Neural cell (in vitro differentiated cells): ENCODE data around the gene SACS. TPM values are rescaled to one million over a fixed set of nuclear protein-coding genes. Genes with fewer than 3 reads are reported as not detected.

Experiments used
- H2AFZ ChIP-seq: fragments of 200-600, 300-800 bp; sonication (generic), shearing (Covaris generic); 2 replicates; pipeline ENCODE4 v1.6.0; 2014; ENCODE audit warnings: low read depth, mild to moderate bottlenecking, antibody characterized with exemption, low read length, moderate library complexity
- H3F3A ChIP-seq: fragments of 200-600 bp; shearing (Covaris generic); 2 replicates; pipeline ENCODE4 v1.6.1; 2016; ENCODE audit warnings: mild to moderate bottlenecking, moderate library complexity, mixed read lengths, antibody characterized with exemption, low read length; ENCODE audit not compliant: insufficient read depth, poor library complexity, severe bottlenecking
- H3K27ac ChIP-seq: fragments of 200-600, 300-800 bp; sonication (generic), shearing (Covaris generic); 2 replicates; pipeline ENCODE4 v1.5.1; 2014; ENCODE audit warnings: mild to moderate bottlenecking, low read length, moderate library complexity
- H3K27me3 ChIP-seq: fragments of 300-800, 200-600 bp; sonication (generic), shearing (Covaris generic); 2 replicates; pipeline ENCODE4 v1.6.0; 2014; ENCODE audit warnings: mild to moderate bottlenecking, low read depth, low read length, moderate library complexity; ENCODE audit not compliant: insufficient read depth
- H3K36me3 ChIP-seq: fragments of 300-800, 200-600 bp; sonication (generic), shearing (Covaris generic); 2 replicates; pipeline ENCODE4 v1.5.1; 2014; ENCODE audit warnings: mild to moderate bottlenecking, antibody characterized with exemption, low read length, moderate library complexity; ENCODE audit not compliant: insufficient read depth
- H3K4me2 ChIP-seq: fragments of 300-800, 200-600 bp; sonication (generic), shearing (Covaris generic); 2 replicates; pipeline ENCODE4 v1.6.0; 2014; ENCODE audit warnings: mild to moderate bottlenecking, low read length
- H3K4me3 ChIP-seq: fragments of 300-800, 200-600 bp; sonication (generic), shearing (Covaris generic); 2 replicates; pipeline ENCODE4 v1.5.1; 2014; ENCODE audit warnings: mild to moderate bottlenecking, low read length, moderate library complexity
- H3K79me2 ChIP-seq: fragments of 200-600 bp; shearing (Covaris generic); replicated peaks from 2 replicates; pipeline ENCODE4 v1.6.0; 2014; ENCODE audit warnings: mild to moderate bottlenecking, low read length, moderate library complexity; ENCODE audit not compliant: insufficient read depth
- H3K9ac ChIP-seq: fragments of 300-800, 200-600 bp; sonication (generic), shearing (Covaris generic); 2 replicates; pipeline ENCODE4 v1.6.1; 2016; ENCODE audit warnings: mild to moderate bottlenecking, low read length, mixed read lengths
- H3K9me2 ChIP-seq: fragments of 200-600 bp; shearing (Covaris generic); 2 replicates; pipeline ENCODE4 v1.6.1; 2016; ENCODE audit warnings: mild to moderate bottlenecking, low read length, mixed read lengths; ENCODE audit not compliant: insufficient read depth
- H3K9me3 ChIP-seq: fragments of 200-600, 300-800 bp; sonication (generic), shearing (Covaris generic); 2 replicates; pipeline ENCODE4 v1.6.1; 2016; ENCODE audit warnings: mild to moderate bottlenecking, mixed run types, low read length, moderate library complexity, mixed read lengths
- H4K20me1 ChIP-seq: fragments of 200-600 bp; shearing (Covaris generic); 2 replicates; pipeline ENCODE4 v1.6.1; 2016; ENCODE audit warnings: mild to moderate bottlenecking, mixed run types; ENCODE audit not compliant: insufficient read depth
- EP300 ChIP-seq: fragments of 450-650 bp; conservative IDR thresholded peaks from 2 replicates; pipeline ENCODE4 v1.6.1; 2014; ENCODE audit warnings: antibody characterized with exemption, mild to moderate bottlenecking, moderate library complexity; ENCODE audit not compliant: poor library complexity, severe bottlenecking
- EZH2 ChIP-seq: fragments of 200-600, 300-800 bp; shearing (Covaris generic), sonication (generic); IDR thresholded peaks from 2 replicates; pipeline ENCODE4 v1.6.1; 2014; ENCODE audit warnings: antibody characterized with exemption, low read length, borderline replicate concordance, mild to moderate bottlenecking; ENCODE audit not compliant: insufficient read depth, poor library complexity, severe bottlenecking
- MXI1 ChIP-seq: fragments of 450-650 bp; conservative IDR thresholded peaks from 2 replicates; pipeline ENCODE4 v1.6.1; 2014; ENCODE audit warnings: antibody characterized with exemption, mild to moderate bottlenecking; ENCODE audit not compliant: poor library complexity, severe bottlenecking
- POLR2AphosphoS5 ChIP-seq: IDR thresholded peaks from 2 replicates; pipeline ENCODE4 v1.6.1; 2012
- RAD21 ChIP-seq: fragments of 450-650 bp; conservative IDR thresholded peaks from 2 replicates; pipeline ENCODE4 v1.6.1; 2014; ENCODE audit warnings: antibody characterized with exemption, mild to moderate bottlenecking, moderate library complexity
- SMC3 ChIP-seq: fragments of 450-650 bp; conservative IDR thresholded peaks from 2 replicates; pipeline ENCODE4 v1.6.1; 2014; ENCODE audit warnings: antibody characterized with exemption, mild to moderate bottlenecking, moderate library complexity; ENCODE audit not compliant: poor library complexity
- TAF1 ChIP-seq: IDR thresholded peaks from 2 replicates; pipeline ENCODE4 v1.6.1; 2012; ENCODE audit warnings: low read depth
- polyA plus RNA-seq: library from polyadenylated mRNA; depleted of rRNA; stranded (reverse); fragments of >200 nt; gene quantifications from 2 replicates; pipeline ENCODE4 v1.2.3, GENCODE V29; 2014
- TF ChIP-seq, protein P1 (sequence below): IDR thresholded peaks from 2 replicates; pipeline ENCODE4 v1.6.1; 2012; ENCODE audit warnings: borderline replicate concordance
- TF ChIP-seq, protein P2 (sequence below): fragments of 450-650 bp; IDR thresholded peaks from 2 replicates; pipeline ENCODE4 v1.5.1; 2014; ENCODE audit warnings: antibody characterized with exemption, mild to moderate bottlenecking, moderate library complexity; ENCODE audit not compliant: poor library complexity, severe bottlenecking

The SACS gene
- polyA plus RNA-seq, 1 donor from 2014 or later, result 24.1 TPM

DNA sequence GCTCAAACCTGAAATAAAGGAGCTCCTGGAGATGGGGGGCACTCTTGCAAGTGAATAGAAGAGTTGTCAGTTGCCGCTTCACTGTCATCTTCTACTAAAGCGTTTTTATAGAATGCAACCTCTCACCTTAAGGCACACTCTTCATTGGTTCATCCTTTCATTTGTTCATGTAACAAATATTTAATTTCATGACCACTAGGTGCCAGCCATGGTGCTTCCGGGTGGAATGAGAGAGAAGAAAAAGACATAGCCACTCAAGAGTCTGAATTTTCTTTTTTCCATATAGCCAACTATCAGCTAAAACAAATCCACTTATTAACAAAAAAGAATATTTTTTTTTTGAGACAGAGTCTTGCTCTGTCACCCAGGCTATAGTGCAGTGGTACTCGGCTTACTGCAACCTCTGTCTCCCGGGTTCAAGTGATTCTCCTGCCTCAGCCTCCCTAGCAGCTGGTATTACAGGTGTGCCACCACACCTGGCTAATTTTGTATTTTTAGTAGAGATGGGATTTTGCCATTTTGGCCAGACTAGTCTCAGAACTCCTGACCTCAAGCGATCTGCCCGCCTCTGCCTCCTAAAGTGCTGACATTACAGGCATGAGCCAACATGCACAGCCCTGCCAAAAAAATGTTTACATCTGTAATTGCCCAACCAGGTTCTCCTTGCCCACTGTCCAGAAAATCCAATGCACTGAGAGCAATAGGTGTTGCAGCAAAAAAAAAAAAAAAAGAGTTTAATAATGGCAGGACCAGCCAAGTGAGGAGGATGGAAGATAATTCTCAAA is 22.1 kb upstream of the SACS start:
- H4K20me1 ChIP-seq, result no peaks in the 10 kb centered on the region
- no peaks in the 10 kb centered on the region for H3K9me3 ChIP-seq
- TF ChIP-seq POLR2AphosphoS5 (no peak), RAD21 (no peak), EP300 (no peak), TAF1 (no peak), SMC3 (no peak), EZH2 (no peak), MXI1 (no peak)
- TF ChIP-seq, protein P1, sequence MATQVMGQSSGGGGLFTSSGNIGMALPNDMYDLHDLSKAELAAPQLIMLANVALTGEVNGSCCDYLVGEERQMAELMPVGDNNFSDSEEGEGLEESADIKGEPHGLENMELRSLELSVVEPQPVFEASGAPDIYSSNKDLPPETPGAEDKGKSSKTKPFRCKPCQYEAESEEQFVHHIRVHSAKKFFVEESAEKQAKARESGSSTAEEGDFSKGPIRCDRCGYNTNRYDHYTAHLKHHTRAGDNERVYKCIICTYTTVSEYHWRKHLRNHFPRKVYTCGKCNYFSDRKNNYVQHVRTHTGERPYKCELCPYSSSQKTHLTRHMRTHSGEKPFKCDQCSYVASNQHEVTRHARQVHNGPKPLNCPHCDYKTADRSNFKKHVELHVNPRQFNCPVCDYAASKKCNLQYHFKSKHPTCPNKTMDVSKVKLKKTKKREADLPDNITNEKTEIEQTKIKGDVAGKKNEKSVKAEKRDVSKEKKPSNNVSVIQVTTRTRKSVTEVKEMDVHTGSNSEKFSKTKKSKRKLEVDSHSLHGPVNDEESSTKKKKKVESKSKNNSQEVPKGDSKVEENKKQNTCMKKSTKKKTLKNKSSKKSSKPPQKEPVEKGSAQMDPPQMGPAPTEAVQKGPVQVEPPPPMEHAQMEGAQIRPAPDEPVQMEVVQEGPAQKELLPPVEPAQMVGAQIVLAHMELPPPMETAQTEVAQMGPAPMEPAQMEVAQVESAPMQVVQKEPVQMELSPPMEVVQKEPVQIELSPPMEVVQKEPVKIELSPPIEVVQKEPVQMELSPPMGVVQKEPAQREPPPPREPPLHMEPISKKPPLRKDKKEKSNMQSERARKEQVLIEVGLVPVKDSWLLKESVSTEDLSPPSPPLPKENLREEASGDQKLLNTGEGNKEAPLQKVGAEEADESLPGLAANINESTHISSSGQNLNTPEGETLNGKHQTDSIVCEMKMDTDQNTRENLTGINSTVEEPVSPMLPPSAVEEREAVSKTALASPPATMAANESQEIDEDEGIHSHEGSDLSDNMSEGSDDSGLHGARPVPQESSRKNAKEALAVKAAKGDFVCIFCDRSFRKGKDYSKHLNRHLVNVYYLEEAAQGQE, result no peak
- TF ChIP-seq, protein P2, sequence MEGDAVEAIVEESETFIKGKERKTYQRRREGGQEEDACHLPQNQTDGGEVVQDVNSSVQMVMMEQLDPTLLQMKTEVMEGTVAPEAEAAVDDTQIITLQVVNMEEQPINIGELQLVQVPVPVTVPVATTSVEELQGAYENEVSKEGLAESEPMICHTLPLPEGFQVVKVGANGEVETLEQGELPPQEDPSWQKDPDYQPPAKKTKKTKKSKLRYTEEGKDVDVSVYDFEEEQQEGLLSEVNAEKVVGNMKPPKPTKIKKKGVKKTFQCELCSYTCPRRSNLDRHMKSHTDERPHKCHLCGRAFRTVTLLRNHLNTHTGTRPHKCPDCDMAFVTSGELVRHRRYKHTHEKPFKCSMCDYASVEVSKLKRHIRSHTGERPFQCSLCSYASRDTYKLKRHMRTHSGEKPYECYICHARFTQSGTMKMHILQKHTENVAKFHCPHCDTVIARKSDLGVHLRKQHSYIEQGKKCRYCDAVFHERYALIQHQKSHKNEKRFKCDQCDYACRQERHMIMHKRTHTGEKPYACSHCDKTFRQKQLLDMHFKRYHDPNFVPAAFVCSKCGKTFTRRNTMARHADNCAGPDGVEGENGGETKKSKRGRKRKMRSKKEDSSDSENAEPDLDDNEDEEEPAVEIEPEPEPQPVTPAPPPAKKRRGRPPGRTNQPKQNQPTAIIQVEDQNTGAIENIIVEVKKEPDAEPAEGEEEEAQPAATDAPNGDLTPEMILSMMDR, result no peak
- no peaks in the 10 kb centered on the region for H3F3A ChIP-seq
- no peaks in the 10 kb centered on the region for H3K79me2 ChIP-seq
- no peak overlapping the region for H3K4me3 ChIP-seq
- no peaks in the 10 kb centered on the region for H3K9me2 ChIP-seq
- no peaks in the 10 kb centered on the region for H3K27me3 ChIP-seq
- no peaks in the 10 kb centered on the region for H3K36me3 ChIP-seq
- H3K9ac ChIP-seq, result no peak overlapping the region
- no peak overlapping the region for H2AFZ ChIP-seq
- H3K4me2 ChIP-seq, result no peak overlapping the region
- H3K27ac ChIP-seq, result no peak overlapping the region

DNA sequence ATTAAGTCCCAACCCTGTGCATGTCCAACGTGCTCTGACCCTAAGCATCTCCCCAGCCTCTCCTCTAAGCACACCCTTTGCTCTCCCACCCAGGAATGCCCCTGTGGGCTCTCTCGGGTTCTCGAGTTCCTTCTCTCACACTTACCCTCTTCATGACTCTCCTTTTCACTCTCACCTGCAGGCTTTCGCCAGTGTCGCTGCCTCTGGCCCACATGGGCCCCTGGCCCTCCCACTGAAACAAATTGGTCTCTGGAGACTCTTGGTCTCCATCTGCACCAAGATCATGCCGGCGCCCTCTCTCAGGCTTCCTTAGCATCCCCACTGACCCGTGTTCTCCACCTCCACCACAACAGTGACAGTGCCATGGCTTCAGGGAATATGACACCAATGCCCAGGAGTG is 19.6 kb upstream of the SACS start:
- Histone ChIP-seq H3K9me3 (no peaks in the 10 kb centered on the region), H3K27ac (no peak overlapping the region), H3K4me2 (no peak overlapping the region)

More for the DNA sequence above, 19.6 kb upstream of the SACS start:
- Histone ChIP-seq H3K9me2 (no peaks in the 10 kb centered on the region), H3K4me3 (no peak overlapping the region), H2AFZ (no peak overlapping the region), H3K79me2 (no peaks in the 10 kb centered on the region), H4K20me1 (no peaks in the 10 kb centered on the region), H3K36me3 (no peaks in the 10 kb centered on the region), H3F3A (no peaks in the 10 kb centered on the region), H3K27me3 (no peaks in the 10 kb centered on the region), H3K9ac (no peak overlapping the region)
- TF ChIP-seq, protein P1, result no peak
- TF ChIP-seq, protein P2, result no peak
- TF ChIP-seq EZH2 (no peak), TAF1 (no peak), MXI1 (no peak), SMC3 (no peak), RAD21 (no peak), EP300 (no peak), POLR2AphosphoS5 (no peak)
